Testis (tissue), 3 donors: ENCODE measurements around the gene TBL1X. TPM values are rescaled to one million over a fixed set of nuclear protein-coding genes. Genes with fewer than 3 reads are reported as not detected.

Source experiments
- DNase-seq: peaks from one replicate; pipeline ENCODE4 v3.0.0-alpha.2; 2019
- H3K27ac ChIP-seq, 2 donors: fragments of 200-600 bp; sonication (generic); one replicate each; pipeline ENCODE4 v1.5.1; 2019
- H3K27me3 ChIP-seq: fragments of 200-600 bp; sonication (generic); one replicate; pipeline ENCODE4 v1.5.1; 2019
- H3K36me3 ChIP-seq: fragments of 200-600 bp; sonication (generic); one replicate; pipeline ENCODE4 v1.5.1; 2017; ENCODE audit warnings: low read depth; ENCODE audit errors: missing control alignments
- H3K4me1 ChIP-seq: fragments of 200-600 bp; sonication (generic); one replicate; pipeline ENCODE4 v1.5.1; 2019
- H3K4me3 ChIP-seq, 2 donors: fragments of 200-600 bp; sonication (generic); one replicate each; pipeline ENCODE4 v1.5.1; 2017 to 2019
- H3K9me3 ChIP-seq: fragments of 200-600 bp; sonication (generic); one replicate; pipeline ENCODE4 v1.5.1; 2017
- POLR2A ChIP-seq: fragments of 450-650 bp; IDR thresholded peaks from one replicate; pipeline ENCODE4 v1.6.1; 2017; ENCODE audit warnings: antibody characterized with exemption, mild to moderate bottlenecking, moderate library complexity
- WGBS, 2 donors: methylation state at CpG; one replicate each; pipeline ENCODE4 v1.1.5; 2018; 5-methylcytosine and 5-hydroxymethylcytosine counted together
- intact Hi-C: fragments of 100-400 bp; cut with DNase I; formaldehyde crosslinking; loops from one replicate; pipeline ENCODE4 v1.15.1; 2023; ENCODE audit warnings: low total_unique reads
- polyA plus RNA-seq: library from polyadenylated mRNA; stranded (reverse); fragments of 350-450 nt; fragmentation: Illumina TruSeq; extraction: RNeasy Lipid Tissue Mini Kit (QIAGEN cat#74804); gene quantifications from one replicate; pipeline ENCODE4 v1.2.3, GENCODE V29; 2014; ENCODE audit warnings: low read depth, low replicate concordance; ENCODE audit not compliant: insufficient read depth
- total RNA-seq, 2 donors: library from RNA; depleted of rRNA; stranded (reverse); fragments of >200 nt; gene quantifications; one replicate each; pipeline ENCODE4 v1.2.3, GENCODE V29; 2016
- TF ChIP-seq, protein P1 (sequence below), 3 experiments: fragments of 450-650 bp in 2 of 3; fragments of 200-600 bp in 1 of 3; sonication (generic) in 1 of 3; IDR thresholded peaks; one replicate each; pipeline ENCODE4 v1.5.1; 2016 to 2019; ENCODE audit warnings: antibody characterized with exemption in 3 of 3, mild to moderate bottlenecking in 2 of 3, moderate library complexity in 1 of 3

Gene TBL1X
- total and polyA plus RNA-seq, 3 donors from 2014 or later, result 24.0 to 69.2 (median 48.1) TPM

DNA sequence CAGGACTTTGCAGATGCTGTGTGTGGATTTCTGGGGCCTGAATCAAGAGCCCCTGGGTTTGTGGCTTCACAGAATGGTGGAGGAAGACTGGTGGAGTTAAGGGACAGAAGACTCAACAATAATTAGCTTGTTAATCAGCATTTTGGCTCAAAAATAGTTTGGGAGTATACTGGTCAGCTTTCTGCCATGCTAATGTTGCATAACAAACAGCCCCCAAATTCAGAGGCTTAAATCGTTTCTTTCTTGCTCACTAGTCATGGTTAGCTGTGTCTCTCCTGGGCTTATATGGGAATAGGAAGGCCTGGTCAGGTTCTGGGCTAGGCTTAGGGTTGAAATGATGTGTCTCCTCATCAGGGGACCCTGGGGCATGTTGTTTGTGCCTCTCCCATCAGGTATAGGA is 24.4 kb downstream of the TBL1X start:
- no peaks in the 10 kb centered on the region for H3K9me3 ChIP-seq
- TF ChIP-seq POLR2A, result no peak
- TF ChIP-seq, protein P1, sequence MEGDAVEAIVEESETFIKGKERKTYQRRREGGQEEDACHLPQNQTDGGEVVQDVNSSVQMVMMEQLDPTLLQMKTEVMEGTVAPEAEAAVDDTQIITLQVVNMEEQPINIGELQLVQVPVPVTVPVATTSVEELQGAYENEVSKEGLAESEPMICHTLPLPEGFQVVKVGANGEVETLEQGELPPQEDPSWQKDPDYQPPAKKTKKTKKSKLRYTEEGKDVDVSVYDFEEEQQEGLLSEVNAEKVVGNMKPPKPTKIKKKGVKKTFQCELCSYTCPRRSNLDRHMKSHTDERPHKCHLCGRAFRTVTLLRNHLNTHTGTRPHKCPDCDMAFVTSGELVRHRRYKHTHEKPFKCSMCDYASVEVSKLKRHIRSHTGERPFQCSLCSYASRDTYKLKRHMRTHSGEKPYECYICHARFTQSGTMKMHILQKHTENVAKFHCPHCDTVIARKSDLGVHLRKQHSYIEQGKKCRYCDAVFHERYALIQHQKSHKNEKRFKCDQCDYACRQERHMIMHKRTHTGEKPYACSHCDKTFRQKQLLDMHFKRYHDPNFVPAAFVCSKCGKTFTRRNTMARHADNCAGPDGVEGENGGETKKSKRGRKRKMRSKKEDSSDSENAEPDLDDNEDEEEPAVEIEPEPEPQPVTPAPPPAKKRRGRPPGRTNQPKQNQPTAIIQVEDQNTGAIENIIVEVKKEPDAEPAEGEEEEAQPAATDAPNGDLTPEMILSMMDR (IDR thresholded peaks at IDR 0.05), result no peak
- WGBS, 2 donors, result 0% methylated on average over 1 of the region's 1 CpG

DNA sequence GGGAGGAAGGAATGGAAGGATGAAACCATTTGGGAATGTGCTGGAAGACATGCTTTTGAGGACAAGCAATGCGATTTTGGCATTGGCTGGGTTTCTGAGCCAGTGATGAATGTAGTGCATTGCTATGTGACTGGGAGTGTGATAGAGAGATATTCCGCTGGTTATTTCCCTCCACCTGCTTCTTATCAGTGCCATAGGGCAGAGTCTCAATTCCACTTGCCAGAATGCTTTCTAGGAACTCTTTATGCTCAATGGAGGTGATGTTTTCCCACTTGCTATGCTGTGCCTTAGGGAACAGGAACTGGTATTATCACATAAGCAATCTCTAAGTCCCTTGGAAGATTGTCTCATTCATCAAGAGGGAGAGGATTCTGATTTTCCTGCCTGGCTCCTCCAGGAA is 28.0 kb downstream of the TBL1X start:
- H3K9me3 ChIP-seq, result no peaks in the 10 kb centered on the region
- H3K4me1 ChIP-seq, result no peaks in the 10 kb centered on the region
- H3K27me3 ChIP-seq, result no peaks in the 10 kb centered on the region
- no peak overlapping the region for H3K27ac ChIP-seq
- H3K4me3 ChIP-seq, result no peak overlapping the region
- intact Hi-C loops, result no loop called here
- 43 to 72% methylated on average over 2 of the region's 2 CpGs for WGBS, 2 donors
- no peak for TF ChIP-seq POLR2A
- TF ChIP-seq, protein P1 (IDR thresholded peaks at IDR 0.05), result no peak
- no peaks in the 10 kb centered on the region for H3K36me3 ChIP-seq
- DNase-seq, result no peak

More for the DNA sequence above, 24.4 kb downstream of the TBL1X start:
- Histone ChIP-seq H3K4me1 (no peaks in the 10 kb centered on the region), H3K36me3 (no peaks in the 10 kb centered on the region), H3K27ac (no peak overlapping the region), H3K27me3 (no peaks in the 10 kb centered on the region), H3K4me3 (no peak overlapping the region)
- no peak for DNase-seq
- intact Hi-C loops, result no loop called here

DNA sequence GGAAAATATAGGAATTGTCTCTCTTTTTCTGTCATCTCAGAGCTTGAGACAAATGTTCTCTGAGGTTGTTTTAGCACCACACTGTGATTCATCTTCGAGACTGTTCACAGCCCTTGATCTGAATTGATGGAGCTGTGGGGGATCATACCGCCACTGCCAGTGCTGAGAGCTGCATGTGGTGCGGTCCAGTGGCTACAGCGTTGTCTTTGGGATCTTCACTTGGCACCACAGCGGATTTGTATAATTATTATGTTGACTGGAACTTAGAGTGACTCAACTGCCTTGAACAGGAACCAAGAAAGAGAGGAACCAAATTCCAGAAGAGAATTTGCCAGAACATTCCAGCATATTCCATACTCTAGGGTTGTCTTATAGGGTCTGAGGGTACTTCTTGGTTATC is 29.1 kb downstream of the TBL1X start:
- H3K4me1 ChIP-seq, result no peaks in the 10 kb centered on the region
- intact Hi-C loops, result no loop called here
- no peak overlapping the region for H3K27ac ChIP-seq

DNA sequence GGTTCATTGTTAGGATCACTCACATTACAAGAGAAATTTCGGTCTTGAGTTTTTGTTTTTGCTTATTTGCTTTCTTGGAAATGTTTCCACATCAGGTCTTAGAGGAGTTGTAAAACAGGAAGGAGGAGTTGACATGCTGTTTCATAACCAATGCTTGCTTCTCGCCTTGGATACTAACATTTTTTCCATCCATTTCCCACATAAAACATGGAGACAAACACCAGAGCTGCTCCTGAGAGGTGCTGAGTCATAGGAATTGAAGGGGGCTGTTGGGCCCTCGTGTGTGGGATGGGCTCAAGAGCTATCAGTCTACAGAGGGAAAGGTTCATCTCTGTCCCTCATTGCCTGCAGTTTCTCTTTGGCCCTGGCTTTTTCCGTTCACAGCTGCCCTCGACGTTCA is 29.9 kb downstream of the TBL1X start:
- H3K27ac ChIP-seq, result no peak overlapping the region
- WGBS, 2 donors, result 52 to 56% methylated on average over 6 of the region's 6 CpGs
- H3K9me3 ChIP-seq, result no peaks in the 10 kb centered on the region
- DNase-seq, result no peak
- H3K4me3 ChIP-seq, result no peak overlapping the region
- no peaks in the 10 kb centered on the region for H3K27me3 ChIP-seq
- TF ChIP-seq, protein P1 (IDR thresholded peaks at IDR 0.05), result no peak
- TF ChIP-seq POLR2A, result no peak
- no peaks in the 10 kb centered on the region for H3K36me3 ChIP-seq
- intact Hi-C loops, result no loop called here
- H3K4me1 ChIP-seq, result no peaks in the 10 kb centered on the region

More for the DNA sequence above, 29.1 kb downstream of the TBL1X start:
- 91 to 97% methylated on average over 5 of the region's 5 CpGs for WGBS, 2 donors
- no peaks in the 10 kb centered on the region for H3K9me3 ChIP-seq
- no peaks in the 10 kb centered on the region for H3K36me3 ChIP-seq
- no peaks in the 10 kb centered on the region for H3K27me3 ChIP-seq
- no peak for DNase-seq
- TF ChIP-seq, protein P1 (IDR thresholded peaks at IDR 0.05), result no peak
- TF ChIP-seq POLR2A, result no peak
- H3K4me3 ChIP-seq, result no peak overlapping the region

DNA sequence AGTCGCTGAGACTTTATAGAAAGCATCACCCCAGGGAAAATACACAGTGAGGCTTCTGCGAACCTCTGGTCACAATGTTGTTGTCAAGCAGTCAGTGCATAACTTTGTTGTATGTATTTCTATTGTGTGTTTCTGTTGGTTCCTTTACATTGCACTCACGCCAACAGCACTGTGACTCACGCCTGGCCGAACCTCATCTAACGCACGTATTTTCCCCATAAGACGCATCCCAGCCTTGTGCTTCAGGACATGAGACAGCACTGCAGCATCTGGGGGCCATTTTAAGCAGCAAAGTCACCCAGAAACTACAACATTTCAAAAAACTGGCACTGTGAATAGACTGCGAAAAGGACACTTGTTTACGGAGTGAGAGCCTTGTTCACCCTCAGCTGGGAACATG is 30.6 kb downstream of the TBL1X start:
- Histone ChIP-seq H3K27me3 (no peaks in the 10 kb centered on the region), H3K4me3 (no peak overlapping the region), H3K4me1 (no peaks in the 10 kb centered on the region), H3K27ac (no peak overlapping the region), H3K9me3 (no peaks in the 10 kb centered on the region), H3K36me3 (no peaks in the 10 kb centered on the region)
- TF ChIP-seq, protein P1 (IDR thresholded peaks at IDR 0.05), result no peak
- TF ChIP-seq POLR2A, result no peak
- DNase-seq, result no peak
- 94 to 100% methylated on average over 4 to 10 of the region's 10 CpGs for WGBS, 2 donors
- intact Hi-C loops, result no loop called here
